BLaER1 (cell line): Measurements from ENCODE around the gene HSPA4.

Source experiments
- H3K27ac ChIP-seq: shearing (Covaris generic); formaldehyde crosslinking; 2 replicates; pipeline ENCODE4 v1.8.1; 2022
- H3K27me3 ChIP-seq: shearing (Covaris generic); formaldehyde crosslinking; 2 replicates; pipeline ENCODE4 v1.8.1; 2022
- H3K36me3 ChIP-seq: shearing (Covaris generic); formaldehyde crosslinking; 2 replicates; pipeline ENCODE4 v1.8.1; 2022
- H3K4me1 ChIP-seq: shearing (Covaris generic); formaldehyde crosslinking; 2 replicates; pipeline ENCODE4 v1.8.1; 2022
- H3K4me2 ChIP-seq: shearing (Covaris generic); formaldehyde crosslinking; 2 replicates; pipeline ENCODE4 v1.8.1; 2022
- H3K4me3 ChIP-seq: shearing (Covaris generic); formaldehyde crosslinking; 2 replicates; pipeline ENCODE4 v1.8.1; 2022
- H3K9ac ChIP-seq: shearing (Covaris generic); formaldehyde crosslinking; 2 replicates; pipeline ENCODE4 v1.8.1; 2022
- H3K9me3 ChIP-seq: shearing (Covaris generic); formaldehyde crosslinking; 2 replicates; pipeline ENCODE4 v1.8.1; 2022
- H4K20me1 ChIP-seq: shearing (Covaris generic); formaldehyde crosslinking; 2 replicates; pipeline ENCODE4 v1.8.1; 2022
- Cebpa-rat ChIP-seq: shearing (Covaris generic); IDR thresholded peaks from 2 replicates; pipeline ENCODE4 v1.8.1; 2022

HSPA4 gene

GRCh38 chr5:133048993-133049725, 2.7 kb upstream of the HSPA4 start:
- peaks cover 17% of the 10 kb centered on the region for H4K20me1 ChIP-seq
- H3K4me1 ChIP-seq, result peaks cover 59% of the 10 kb centered on the region
- peak overlapping the region; percentile 88 for H3K4me2 ChIP-seq
- H3K9me3 ChIP-seq, result peaks cover 8% of the 10 kb centered on the region; the same call in 1 of the 2 replicates
- H3K9ac ChIP-seq, result peak overlapping the region; percentile 15; the same call in 1 of the 2 replicates
- no peak overlapping the region for H3K4me3 ChIP-seq
- H3K36me3 ChIP-seq, result peaks cover 8% of the 10 kb centered on the region; the same call in 1 of the 2 replicates
- peak overlapping the region; percentile 99 for H3K27ac ChIP-seq
- H3K27me3 ChIP-seq, result no peaks in the 10 kb centered on the region
- TF ChIP-seq Cebpa-rat, result no peak

- Histone ChIP-seq H4K20me1 (peaks cover 23% of the 10 kb centered on the region), H3K4me3 (no peak overlapping the region), H3K27ac (peak overlapping the region; percentile 99), H3K36me3 (peaks cover 13% of the 10 kb centered on the region; the same call in 1 of the 2 replicates), H3K27me3 (no peaks in the 10 kb centered on the region), H3K9ac (peak overlapping the region; percentile 15; the same call in 1 of the 2 replicates), H3K9me3 (peaks cover 8% of the 10 kb centered on the region; the same call in 1 of the 2 replicates), H3K4me1 (peaks cover 64% of the 10 kb centered on the region), H3K4me2 (peak overlapping the region; percentile 88)
- no peak for TF ChIP-seq Cebpa-rat
These were observed 2.1 kb upstream of the HSPA4 start for GRCh38 chr5:133049726-133050048.

- Histone ChIP-seq H3K4me1 (peaks cover 70% of the 10 kb centered on the region), H3K27me3 (no peaks in the 10 kb centered on the region), H3K9ac (peak overlapping the region; percentile 98), H3K9me3 (peaks cover 8% of the 10 kb centered on the region; the same call in 1 of the 2 replicates), H4K20me1 (peaks cover 31% of the 10 kb centered on the region), H3K4me2 (peak overlapping the region; percentile 88), H3K36me3 (peaks cover 19% of the 10 kb centered on the region; the same call in 1 of the 2 replicates), H3K27ac (peak overlapping the region; percentile 99), H3K4me3 (peak overlapping the region; percentile 87)
- TF ChIP-seq Cebpa-rat, result no peak
These were observed 1.3 kb upstream of the HSPA4 start for GRCh38 chr5:133050521-133050920.

- Histone ChIP-seq H3K4me3 (peak overlapping the region; percentile 87), H3K27ac (peak overlapping the region; percentile 99), H4K20me1 (peaks cover 37% of the 10 kb centered on the region), H3K36me3 (peaks cover 24% of the 10 kb centered on the region; the same call in 1 of the 2 replicates), H3K4me2 (peak overlapping the region; percentile 88), H3K9ac (peak overlapping the region; percentile 98), H3K9me3 (peaks cover 8% of the 10 kb centered on the region; the same call in 1 of the 2 replicates), H3K27me3 (no peaks in the 10 kb centered on the region), H3K4me1 (peaks cover 71% of the 10 kb centered on the region)
- TF ChIP-seq Cebpa-rat, result no peak
These were observed 712 bp upstream of the HSPA4 start for GRCh38 chr5:133051061-133051541.

- peak overlapping the region; percentile 86 for H3K4me2 ChIP-seq
- peaks cover 5% of the 10 kb centered on the region; the same call in 1 of the 2 replicates for H3K9me3 ChIP-seq
- H4K20me1 ChIP-seq, result peaks cover 51% of the 10 kb centered on the region
- peak overlapping the region; percentile 99 for H3K27ac ChIP-seq
- H3K4me1 ChIP-seq, result peaks cover 57% of the 10 kb centered on the region
- peak overlapping the region; percentile 87 for H3K4me3 ChIP-seq
- peak overlapping the region; percentile 98 for H3K9ac ChIP-seq
- peaks cover 28% of the 10 kb centered on the region; the same call in 1 of the 2 replicates for H3K36me3 ChIP-seq
- H3K27me3 ChIP-seq, result no peaks in the 10 kb centered on the region
- TF ChIP-seq Cebpa-rat, result no peak
These were observed 733 bp downstream of the HSPA4 start for GRCh38 chr5:133052317-133053175.

GRCh38 chr5:133053448-133053847, 1.6 kb downstream of the HSPA4 start:
- Histone ChIP-seq H3K4me2 (peak overlapping the region; percentile 86), H3K9ac (peak overlapping the region; percentile 98), H3K4me1 (peaks cover 59% of the 10 kb centered on the region), H3K27me3 (no peaks in the 10 kb centered on the region), H3K36me3 (peaks cover 35% of the 10 kb centered on the region; the same call in 1 of the 2 replicates), H4K20me1 (peaks cover 60% of the 10 kb centered on the region), H3K9me3 (no peaks in the 10 kb centered on the region), H3K27ac (peak overlapping the region; percentile 99; the same call in 1 of the 2 replicates), H3K4me3 (peak overlapping the region; percentile 87)
- TF ChIP-seq Cebpa-rat, result no peak

- Histone ChIP-seq H3K27me3 (no peaks in the 10 kb centered on the region), H3K9me3 (no peaks in the 10 kb centered on the region), H3K27ac (no peak overlapping the region), H4K20me1 (peaks cover 75% of the 10 kb centered on the region), H3K9ac (no peak overlapping the region), H3K4me3 (no peak overlapping the region), H3K36me3 (peaks cover 40% of the 10 kb centered on the region; the same call in 1 of the 2 replicates), H3K4me1 (peaks cover 46% of the 10 kb centered on the region), H3K4me2 (peak overlapping the region; percentile 86)
- TF ChIP-seq Cebpa-rat, result no peak
These were observed 3.1 kb downstream of the HSPA4 start for GRCh38 chr5:133054697-133055471.

GRCh38 chr5:133056891-133057290, 5.1 kb downstream of the HSPA4 start:
- Histone ChIP-seq H3K9me3 (no peaks in the 10 kb centered on the region), H3K4me3 (no peak overlapping the region), H3K36me3 (peaks cover 50% of the 10 kb centered on the region; the same call in 1 of the 2 replicates), H4K20me1 (peaks cover 95% of the 10 kb centered on the region), H3K4me2 (no peak overlapping the region), H3K9ac (no peak overlapping the region), H3K27ac (no peak overlapping the region), H3K27me3 (no peaks in the 10 kb centered on the region), H3K4me1 (peaks cover 36% of the 10 kb centered on the region)
- TF ChIP-seq Cebpa-rat, result no peak

- H3K36me3 ChIP-seq, result peaks cover 59% of the 10 kb centered on the region
- no peak overlapping the region for H3K27ac ChIP-seq
- H3K4me2 ChIP-seq, result no peak overlapping the region
- H3K4me1 ChIP-seq, result peaks cover 27% of the 10 kb centered on the region
- no peaks in the 10 kb centered on the region for H3K27me3 ChIP-seq
- peaks cover 100% of the 10 kb centered on the region for H4K20me1 ChIP-seq
- no peaks in the 10 kb centered on the region for H3K9me3 ChIP-seq
- TF ChIP-seq Cebpa-rat, result no peak
- no peak overlapping the region for H3K4me3 ChIP-seq
- H3K9ac ChIP-seq, result no peak overlapping the region
These were observed 7.8 kb downstream of the HSPA4 start for GRCh38 chr5:133059621-133060020.
